A549 (cell line): ENCODE measurements around the gene FOCAD.

Source experiments
- BHLHE40 ChIP-seq: IDR thresholded peaks from 2 replicates; pipeline ENCODE4 v1.6.1; 2012; ENCODE audit warnings: low read depth, low read length, inconsistent platforms
- CEBPB ChIP-seq, 2 experiments: fragments of >200 bp in 1 of 2; sonication (Bioruptor Twin) in 1 of 2; formaldehyde crosslinking in 1 of 2; IDR thresholded peaks; 2 replicates each; pipeline ENCODE4 v1.6.1; 2012 to 2016
- CTCF ChIP-seq: fragments of >200 bp; sonication (Bioruptor Twin); formaldehyde crosslinking; IDR thresholded peaks from 3 replicates; pipeline ENCODE4 v1.5.1; 2016
- EP300 ChIP-seq, 2 experiments: fragments of >200 bp; sonication (Bioruptor Twin); formaldehyde crosslinking; IDR thresholded peaks; 2 replicates in 1 of 2; 3 replicates in 1 of 2; pipeline ENCODE4 v1.6.1; 2016 to 2017
- ESRRA ChIP-seq: fragments of 150-350 bp; IDR thresholded peaks from 2 replicates; pipeline ENCODE4 v1.6.1; 2014; ENCODE audit warnings: mild to moderate bottlenecking, low read length, borderline replicate concordance
- GATA3 ChIP-seq: IDR thresholded peaks from 2 replicates; pipeline ENCODE4 v1.6.1; 2012; ENCODE audit warnings: borderline replicate concordance
- KDM1A ChIP-seq: fragments of 200-600 bp; sonication (generic); IDR thresholded peaks from 2 replicates; pipeline ENCODE4 v1.6.1; 2016; ENCODE audit warnings: low read depth, mild to moderate bottlenecking
- MYC ChIP-seq: IDR thresholded peaks from 2 replicates; pipeline ENCODE4 v1.6.1; 2012; ENCODE audit warnings: mild to moderate bottlenecking, inconsistent platforms, low read length, improper control_type of control experiment, borderline replicate concordance
- NPAS2 ChIP-seq: fragments of 250-450 bp; sonication (Bioruptor Pico); IDR thresholded peaks from 2 replicates; pipeline ENCODE4 v1.8.0; 2022; ENCODE audit warnings: mild to moderate bottlenecking, moderate library complexity, borderline replicate concordance
- RFX5 ChIP-seq: fragments of 450-650 bp; IDR thresholded peaks from 2 replicates; pipeline ENCODE4 v1.7.1; 2014; ENCODE audit warnings: antibody characterized with exemption, mild to moderate bottlenecking, moderate library complexity
- SMC3 ChIP-seq: fragments of >200 bp; sonication (Bioruptor Twin); formaldehyde crosslinking; IDR thresholded peaks from 3 replicates; pipeline ENCODE4 v1.6.1; 2018; ENCODE audit warnings: inconsistent platforms

GRCh38 chr9:20994486-20994885 lies 310.4 kb downstream of the FOCAD start:
- TF ChIP-seq CTCF (no peak), RFX5 (no peak), CEBPB (IDR thresholded peaks at IDR 0.05) (no peak), KDM1A (no peak), MYC (no peak), EP300 (IDR thresholded peaks at IDR 0.05) (no peak), NPAS2 (no peak), SMC3 (no peak), ESRRA (no peak), BHLHE40 (no peak), GATA3 (no peak)
